GM12891 (cell line): ENCODE data around the gene ACTN2.

Experiments
- PAX5 ChIP-seq: IDR thresholded peaks from 2 replicates; pipeline ENCODE4 v1.6.1; 2011; ENCODE audit warnings: low read length, moderate library complexity, mild to moderate bottlenecking; ENCODE audit not compliant: insufficient read depth, severe bottlenecking
- POLR2A ChIP-seq: IDR thresholded peaks from 2 replicates; pipeline ENCODE4 v1.6.1; 2011; ENCODE audit warnings: low read depth, low read length, control low read depth
- POLR2AphosphoS5 ChIP-seq: IDR thresholded peaks from 2 replicates; pipeline ENCODE4 v1.6.1; 2011; ENCODE audit warnings: low read depth, low read length, control low read depth
- POU2F2 ChIP-seq: IDR thresholded peaks from 2 replicates; pipeline ENCODE4 v1.6.1; 2011; ENCODE audit warnings: low read depth, mild to moderate bottlenecking, control low read depth, low read length, moderate library complexity
- SPI1 ChIP-seq: IDR thresholded peaks from 2 replicates; pipeline ENCODE4 v1.6.1; 2011; ENCODE audit warnings: low read depth, low read length, control low read depth
- TAF1 ChIP-seq: IDR thresholded peaks from 2 replicates; pipeline ENCODE4 v1.6.1; 2011; ENCODE audit warnings: low read depth, low read length, control low read depth

GRCh38 chr1:236727521-236727920 lies 41.2 kb downstream of the ACTN2 start:
- TF ChIP-seq POLR2A (no peak), POLR2AphosphoS5 (no peak), SPI1 (no peak), TAF1 (no peak), PAX5 (no peak), POU2F2 (no peak)
